Measurements from ENCODE around the gene COMMD1.

DNA sequence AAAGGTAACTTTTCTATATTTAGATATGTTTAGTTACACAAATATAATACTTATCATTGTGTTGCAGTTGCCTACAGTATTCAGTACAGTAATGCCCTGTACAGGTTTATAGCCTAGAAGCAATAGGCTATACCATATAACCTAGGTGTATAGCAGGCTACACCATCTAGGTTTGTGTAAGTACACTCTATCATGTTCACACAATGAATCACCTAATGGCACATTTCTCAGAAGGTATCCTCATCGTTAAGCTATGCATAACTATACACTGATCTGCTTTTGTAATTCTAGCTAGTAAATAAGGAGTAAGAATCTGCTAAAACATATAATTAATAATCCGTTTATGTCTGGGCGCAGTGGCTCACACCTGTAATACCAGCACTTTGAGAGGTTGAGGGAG lies 102.1 kb downstream of the COMMD1 start:
- TF ChIP-seq, protein P1, sequence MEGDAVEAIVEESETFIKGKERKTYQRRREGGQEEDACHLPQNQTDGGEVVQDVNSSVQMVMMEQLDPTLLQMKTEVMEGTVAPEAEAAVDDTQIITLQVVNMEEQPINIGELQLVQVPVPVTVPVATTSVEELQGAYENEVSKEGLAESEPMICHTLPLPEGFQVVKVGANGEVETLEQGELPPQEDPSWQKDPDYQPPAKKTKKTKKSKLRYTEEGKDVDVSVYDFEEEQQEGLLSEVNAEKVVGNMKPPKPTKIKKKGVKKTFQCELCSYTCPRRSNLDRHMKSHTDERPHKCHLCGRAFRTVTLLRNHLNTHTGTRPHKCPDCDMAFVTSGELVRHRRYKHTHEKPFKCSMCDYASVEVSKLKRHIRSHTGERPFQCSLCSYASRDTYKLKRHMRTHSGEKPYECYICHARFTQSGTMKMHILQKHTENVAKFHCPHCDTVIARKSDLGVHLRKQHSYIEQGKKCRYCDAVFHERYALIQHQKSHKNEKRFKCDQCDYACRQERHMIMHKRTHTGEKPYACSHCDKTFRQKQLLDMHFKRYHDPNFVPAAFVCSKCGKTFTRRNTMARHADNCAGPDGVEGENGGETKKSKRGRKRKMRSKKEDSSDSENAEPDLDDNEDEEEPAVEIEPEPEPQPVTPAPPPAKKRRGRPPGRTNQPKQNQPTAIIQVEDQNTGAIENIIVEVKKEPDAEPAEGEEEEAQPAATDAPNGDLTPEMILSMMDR (conservative IDR thresholded peaks at IDR 0.05; ENCODE audit: low read depth, low read length): no peak
- no peak for TF ChIP-seq EZH2phosphoT487 (IDR thresholded peaks at IDR 0.05; ENCODE audit: borderline replicate concordance, low read length)

Measured in PC-3 (cell line).